HCT116 (cell line): ENCODE results near the gene ATP4A. TPM values are rescaled to one million over a fixed set of nuclear protein-coding genes. Genes with fewer than 3 reads are reported as not detected.

ENCODE experiments used
- ATAC-seq: fragments of 200-7000 bp; cut with Tn5 transposase; 2 replicates; pipeline ENCODE4 v1.9.1; 2020; ENCODE audit warnings: mild to moderate bottlenecking, moderate library complexity
- BruUV-seq: library from RNA; stranded (reverse); fragments of 400-500 nt; replicated peaks from 2 replicates; lab custom pipeline; 2021; lab: Mats Ljungman, UMichigan
- CTCF ChIA-PET: fragments of 300-600 bp; sonication (Branson Sonifier 250); formaldehyde crosslinking; loops from one replicate; lab custom pipeline; 2021; ENCODE audit warnings: antibody characterized with exemption; lab: Charles Lee
- POLR2A ChIA-PET: fragments of 300-600, 350-600 bp; sonication (Branson Sonifier 250); formaldehyde crosslinking; loops from one replicate; lab custom pipeline; 2021; ENCODE audit warnings: antibody characterized with exemption; lab: Charles Lee
- RAD21 ChIA-PET, 2 experiments: fragments of 300-600 bp; sonication (Branson Sonifier 250); formaldehyde crosslinking; loops; one replicate each; lab custom pipeline; 2023; ENCODE audit warnings: low total read pairs in 2 of 2; ENCODE audit not compliant: uncharacterized antibody in 2 of 2, unreplicated experiment in 2 of 2, low non-redundant PET in 1 of 2; lab: Charles Lee
- DNase-seq: peaks from one replicate; pipeline ENCODE4 v3.0.0-alpha.2; 2010; ENCODE audit warnings: low read depth, low spot score
- H2AFZ ChIP-seq: fragments of 200-600 bp; shearing (Covaris generic), sonication (generic); 2 replicates; pipeline ENCODE4 v1.6.1; 2017; ENCODE audit warnings: low read depth, mixed run types, mixed read lengths, antibody characterized with exemption, low read length; ENCODE audit not compliant: poor library complexity, severe bottlenecking
- H3K27ac ChIP-seq: 2 replicates; pipeline ENCODE4 v1.5.1; 2012; ENCODE audit warnings: low read depth, low read length
- H3K27me3 ChIP-seq: fragments of 200-600 bp; sonication (generic); 2 replicates; pipeline ENCODE4 v1.6.1; 2016; ENCODE audit warnings: mixed run types, low read length, mixed read lengths; ENCODE audit not compliant: insufficient read depth
- H3K36me3 ChIP-seq, 2 experiments: fragments of 200-500 bp in 1 of 2; fragments of 200-600 bp in 1 of 2; sonication (Bioruptor generic) in 1 of 2; sonication (generic) in 1 of 2; 2 replicates each; pipeline versions ENCODE4 v1.5.1 to v1.6.1; 2014 to 2016; ENCODE audit warnings: low read length in 2 of 2, inconsistent platforms in 1 of 2, mixed read lengths in 1 of 2, mixed run types in 1 of 2; ENCODE audit not compliant: insufficient read depth in 2 of 2, control insufficient read depth in 1 of 2
- H3K4me1 ChIP-seq, 2 experiments: fragments of 200-600 bp in 1 of 2; sonication (generic) in 1 of 2; 2 replicates each; pipeline versions ENCODE4 v1.5.1 to v1.6.1; 2012 to 2017; ENCODE audit warnings: low read length in 2 of 2, inconsistent platforms in 1 of 2, mild to moderate bottlenecking in 1 of 2, mixed read lengths in 1 of 2, mixed run types in 1 of 2, moderate library complexity in 1 of 2; ENCODE audit not compliant: insufficient read depth in 2 of 2, control insufficient read depth in 1 of 2
- H3K4me2 ChIP-seq: fragments of 200-600 bp; sonication (generic); 2 replicates; pipeline ENCODE4 v1.6.1; 2017; ENCODE audit warnings: mixed run types, low read length, mixed read lengths
- H3K4me3 ChIP-seq, 2 experiments: fragments of 200-600 bp in 1 of 2; sonication (generic) in 1 of 2; replicated peaks in 1 of 2; 2 replicates each; pipeline ENCODE4 v1.5.1; 2011 to 2016; ENCODE audit warnings: low read length in 2 of 2, control low read depth in 1 of 2, low read depth in 1 of 2, mild to moderate bottlenecking in 1 of 2, mixed read lengths in 1 of 2, mixed run types in 1 of 2
- H3K79me2 ChIP-seq: fragments of 200-600 bp; sonication (generic); 2 replicates; pipeline ENCODE4 v1.6.1; 2017; ENCODE audit warnings: mild to moderate bottlenecking, mixed run types, low read length, moderate library complexity, mixed read lengths; ENCODE audit not compliant: insufficient read depth
- H3K9ac ChIP-seq: fragments of 200-600 bp; sonication (generic); 2 replicates; pipeline ENCODE4 v1.6.1; 2016; ENCODE audit warnings: low read length, mixed read lengths
- H3K9me2 ChIP-seq: fragments of 200-600 bp; sonication (generic), shearing (Covaris generic); 2 replicates; pipeline ENCODE4 v1.6.1; 2017; ENCODE audit warnings: mixed run types, mild to moderate bottlenecking, moderate library complexity; ENCODE audit not compliant: insufficient read depth
- H3K9me3 ChIP-seq, 2 experiments: fragments of 200-500 bp in 1 of 2; fragments of 200-600 bp in 1 of 2; sonication (Bioruptor generic) in 1 of 2; sonication (generic) in 1 of 2; 2 replicates each; pipeline ENCODE4 v1.6.1; 2014 to 2017; ENCODE audit warnings: low read length in 2 of 2, mixed read lengths in 2 of 2, inconsistent platforms in 1 of 2, low read depth in 1 of 2, mild to moderate bottlenecking in 1 of 2, mixed run types in 1 of 2, moderate library complexity in 1 of 2; ENCODE audit not compliant: control insufficient read depth in 1 of 2, insufficient read depth in 1 of 2
- H4K20me1 ChIP-seq: fragments of 200-600 bp; sonication (generic), shearing (Covaris generic); 2 replicates; pipeline ENCODE4 v1.6.1; 2017; ENCODE audit warnings: mixed run types, mild to moderate bottlenecking, moderate library complexity; ENCODE audit not compliant: insufficient read depth
- ATF3 ChIP-seq: IDR thresholded peaks from 2 replicates; pipeline ENCODE4 v1.6.1; 2012
- CBX3 ChIP-seq: IDR thresholded peaks from 2 replicates; pipeline ENCODE4 v1.6.1; 2012; ENCODE audit warnings: low read depth
- EGR1 ChIP-seq: IDR thresholded peaks from 2 replicates; pipeline ENCODE4 v1.6.1; 2012; ENCODE audit warnings: low read depth
- ELF1 ChIP-seq: IDR thresholded peaks from 2 replicates; pipeline ENCODE4 v1.6.1; 2012; ENCODE audit warnings: low read depth, borderline replicate concordance
- EZH2 ChIP-seq: fragments of 200-600 bp; sonication (generic); IDR thresholded peaks from 2 replicates; pipeline ENCODE4 v1.6.1; 2017; ENCODE audit warnings: antibody characterized with exemption, mixed run types
- EZH2phosphoT487 ChIP-seq: fragments of 200-600 bp; IDR thresholded peaks from 2 replicates; pipeline ENCODE4 v1.6.1; 2018; ENCODE audit warnings: antibody characterized with exemption, borderline replicate concordance
- FOSL1 ChIP-seq: IDR thresholded peaks from 2 replicates; pipeline ENCODE4 v1.6.1; 2012; ENCODE audit warnings: low read depth
- JUND ChIP-seq: IDR thresholded peaks from 2 replicates; pipeline ENCODE4 v1.6.1; 2012
- MAX ChIP-seq: IDR thresholded peaks from 2 replicates; pipeline ENCODE4 v1.6.1; 2012
- POLR2A ChIP-seq: IDR thresholded peaks from 2 replicates; pipeline ENCODE4 v1.7.0; 2011; ENCODE audit warnings: borderline replicate concordance; ENCODE audit not compliant: insufficient read depth, insufficient read length; ENCODE audit errors: extremely low read depth
- POLR2AphosphoS5 ChIP-seq: IDR thresholded peaks from 2 replicates; pipeline ENCODE4 v1.6.1; 2011; ENCODE audit warnings: mild to moderate bottlenecking, low read depth, low read length, moderate library complexity
- RAD21 ChIP-seq: IDR thresholded peaks from 2 replicates; pipeline ENCODE4 v1.6.1; 2012; ENCODE audit warnings: low read depth, mild to moderate bottlenecking
- SIN3A ChIP-seq: IDR thresholded peaks from 2 replicates; pipeline ENCODE4 v1.6.1; 2012; ENCODE audit warnings: low read depth
- SRF ChIP-seq: IDR thresholded peaks from 2 replicates; pipeline ENCODE4 v1.6.1; 2012; ENCODE audit warnings: low read depth
- YY1 ChIP-seq: IDR thresholded peaks from 2 replicates; pipeline ENCODE4 v1.6.1; 2011; ENCODE audit warnings: low read length, low read depth, moderate library complexity, mild to moderate bottlenecking; ENCODE audit not compliant: insufficient replicate concordance; ENCODE audit errors: extremely low read depth
- ZFX ChIP-seq: fragments of 450-650 bp; IDR thresholded peaks from 2 replicates; pipeline ENCODE4 v1.6.1; 2017
- ZNF274 ChIP-seq: fragments of 200-500 bp; sonication (Bioruptor generic); IDR thresholded peaks from 2 replicates; pipeline ENCODE4 v1.6.1; 2014; ENCODE audit warnings: mild to moderate bottlenecking, low read depth, low read length, inconsistent platforms
- intact Hi-C: fragments of 100-400 bp; cut with micrococcal nuclease; formaldehyde crosslinking; loops from 2 replicates; pipeline ENCODE4 v1.10.0; 2022
- total RNA-seq: library from RNA; stranded (reverse); gene quantifications from one replicate; pipeline ENCODE4 v1.2.1, GENCODE V29; 2021; ENCODE audit not compliant: unreplicated experiment

The ATP4A gene
- total RNA-seq, 1 experiment from 2014 or later: 0.27 TPM

GRCh38 chr19:35587321-35587720 is 23.9 kb upstream of the ATP4A start:
- ChIA-PET CTCF (no interaction called here), POLR2A (no interaction called here), RAD21 (no interaction called here)
- intact Hi-C loops: no loop called here
- no peak for TF ChIP-seq CBX3
- no peak for TF ChIP-seq FOSL1
- no peak for TF ChIP-seq SRF
- TF ChIP-seq SIN3A: no peak
- TF ChIP-seq POLR2AphosphoS5: no peak
- no peak for TF ChIP-seq ELF1
- TF ChIP-seq ZFX: no peak
- no peak for TF ChIP-seq EZH2phosphoT487
- no peak for TF ChIP-seq ZNF274
- no peak for TF ChIP-seq POLR2A
- no peak for TF ChIP-seq JUND
- no peak for TF ChIP-seq YY1
- no peak for TF ChIP-seq ATF3
- TF ChIP-seq RAD21: no peak
- no peak for TF ChIP-seq EGR1
- no peak for ATAC-seq
- Histone ChIP-seq H3K79me2 (no peaks in the 10 kb centered on the region), H3K9ac (no peak overlapping the region), H3K9me2 (no peaks in the 10 kb centered on the region), H4K20me1 (no peaks in the 10 kb centered on the region), H3K27me3 (no peaks in the 10 kb centered on the region), H3K4me1 (no peaks in the 10 kb centered on the region), H3K4me2 (no peak overlapping the region), H3K36me3 (no peaks in the 10 kb centered on the region), H3K27ac (no peak overlapping the region), H2AFZ (no peak overlapping the region), H3K4me3 (no peak overlapping the region), H3K9me3 (no peaks in the 10 kb centered on the region)
- BruUV-seq: no TSS peak
- no peak for DNase-seq

GRCh38 chr19:35585848-35586247 is 22.4 kb upstream of the ATP4A start, which contains the start of gene PMIS2:
TSS of gene PMIS2 (plus strand) at chr19:35586173. CDS start at chr19:35586260, 87 bp downstream.
- no peaks in the 10 kb centered on the region for H3K9me3 ChIP-seq
- no peak within 1 kb of the TSS for H3K4me2 ChIP-seq
- ChIA-PET POLR2A (no interaction called here), CTCF (no interaction called here), RAD21 (no interaction called here)
- no peaks in the 10 kb centered on the region for H4K20me1 ChIP-seq
- BruUV-seq: no TSS peak
- no peaks in the 10 kb centered on the region for H3K79me2 ChIP-seq
- H3K9ac ChIP-seq: no peak within 1 kb of the TSS
- no peak for TF ChIP-seq MAX
- no peak for TF ChIP-seq ZNF274
- no peak for TF ChIP-seq POLR2A
- TF ChIP-seq EZH2: no peak
- no peaks in the 10 kb centered on the region for H3K9me2 ChIP-seq
- H2AFZ ChIP-seq: no peak within 1 kb of the TSS
- peak; percentile 78 for ATAC-seq
- H3K4me1 ChIP-seq: no peaks in the 10 kb centered on the region
- H3K36me3 ChIP-seq: no peaks in the 10 kb centered on the region
- H3K4me3 ChIP-seq: no peak within 1 kb of the TSS
- DNase-seq: no peak
- intact Hi-C loops: no loop called here
- no peak within 1 kb of the TSS for H3K27ac ChIP-seq
- H3K27me3 ChIP-seq: no peaks in the 10 kb centered on the region
